ENCODE data around the gene MTUS2.
A peak's percentile ranks its signal among the peaks of the same experiment; 100 is the strongest.
"Not testable (repeated sequence)": the region's sequence is repeated elsewhere in the genome, so short reads cannot be mapped to it uniquely, and the experiment has no call there.

MTUS2 gene

GRCh38 chr13:29287237-29287636, 467.1 kb downstream of the MTUS2 start:
- no peak for FAIRE-seq
- DNase-seq (ENCODE audit: insufficient read length, low spot score) = no peak

DNA sequence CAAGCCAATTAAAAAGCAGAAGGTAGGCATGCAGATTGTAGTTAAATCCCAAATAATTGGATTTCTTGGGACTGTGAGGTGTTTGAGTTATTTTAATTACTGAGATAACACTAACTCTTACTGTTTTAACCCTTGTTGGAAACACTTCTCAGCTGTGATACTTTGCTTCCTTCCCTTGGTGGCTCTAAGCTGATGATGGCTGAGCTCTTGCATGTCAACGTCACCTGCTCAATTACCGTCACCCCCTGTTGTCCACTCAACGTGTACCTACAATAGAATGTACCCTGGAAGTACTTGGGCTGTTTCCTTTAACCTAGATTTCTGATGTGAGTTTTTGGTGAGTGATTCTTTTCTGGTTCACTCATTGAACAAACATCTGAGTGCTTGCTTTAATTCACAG, 471.9 kb downstream of the MTUS2 start:
- DNase-seq (ENCODE audit: insufficient read length, low spot score) = no peak
- no peak for FAIRE-seq

DNA sequence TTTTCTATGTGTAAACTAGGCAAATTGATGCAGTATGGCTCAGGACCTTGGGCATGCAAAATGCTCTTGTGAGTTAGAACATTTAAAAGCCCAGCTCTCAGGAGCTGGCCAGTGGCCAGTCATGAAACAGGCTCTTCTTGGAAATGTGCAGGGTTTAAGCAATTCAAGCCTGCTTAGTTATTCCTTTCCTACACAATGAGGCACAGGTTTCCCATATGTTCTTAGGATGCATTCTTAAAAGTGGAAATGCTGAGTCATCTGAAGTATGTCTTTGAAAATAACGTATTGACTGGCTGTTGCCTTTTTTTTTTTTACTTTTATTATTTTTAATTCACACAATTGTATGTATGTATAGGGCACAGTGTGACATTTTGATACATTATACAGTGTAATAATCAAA, 474.7 kb downstream of the MTUS2 start:
- FAIRE-seq (no peak), DNase-seq (ENCODE audit: insufficient read length, low spot score) (no peak)

DNA sequence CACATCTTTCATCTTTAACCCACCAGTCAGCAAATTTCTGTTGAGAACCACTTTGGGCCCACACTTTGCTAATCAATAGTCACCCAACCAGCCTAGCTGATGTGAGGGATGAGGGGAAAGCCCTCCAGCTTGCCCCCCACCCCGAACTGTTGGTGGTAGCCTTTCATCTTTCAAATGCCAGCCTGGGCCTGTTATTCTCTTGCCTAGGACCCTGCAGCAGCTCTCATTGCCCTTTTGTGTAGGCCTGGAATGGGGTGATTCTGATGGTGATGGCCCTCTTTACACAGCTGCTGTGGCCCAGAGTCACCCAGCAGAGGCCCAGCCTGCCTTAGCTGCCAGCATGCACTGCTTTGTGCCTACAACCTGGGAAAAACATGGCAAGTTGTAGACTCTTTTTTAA, 480.9 kb downstream of the MTUS2 start:
- no peak for FAIRE-seq
- no peak for DNase-seq (ENCODE audit: insufficient read length, low spot score)

- DNase-seq (ENCODE audit: insufficient read length, low spot score) (no peak), FAIRE-seq (no peak)
Measured at GRCh38 chr13:29304148-29304547, 484.0 kb downstream of the MTUS2 start.

DNA sequence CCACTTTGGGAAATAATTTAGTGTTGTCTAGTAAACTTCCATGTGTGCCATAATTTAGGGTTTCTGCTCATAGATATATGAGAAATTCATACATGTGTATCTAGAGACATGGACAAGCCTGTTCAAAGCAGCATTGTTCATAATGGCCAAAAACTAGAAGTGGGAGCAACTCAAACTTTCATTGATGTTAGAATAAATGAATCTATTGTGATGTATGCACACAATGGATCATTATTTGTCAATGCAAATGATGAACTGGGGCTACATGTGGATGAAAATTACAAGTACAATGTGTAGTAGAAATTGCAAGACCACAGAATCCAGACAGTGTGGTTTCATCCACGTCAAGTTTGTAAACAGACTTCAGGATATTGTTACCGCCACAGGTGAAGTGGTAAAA, 490.7 kb downstream of the MTUS2 start:
- FAIRE-seq = no peak
- no peak for DNase-seq (ENCODE audit: insufficient read length, low spot score)

DNA sequence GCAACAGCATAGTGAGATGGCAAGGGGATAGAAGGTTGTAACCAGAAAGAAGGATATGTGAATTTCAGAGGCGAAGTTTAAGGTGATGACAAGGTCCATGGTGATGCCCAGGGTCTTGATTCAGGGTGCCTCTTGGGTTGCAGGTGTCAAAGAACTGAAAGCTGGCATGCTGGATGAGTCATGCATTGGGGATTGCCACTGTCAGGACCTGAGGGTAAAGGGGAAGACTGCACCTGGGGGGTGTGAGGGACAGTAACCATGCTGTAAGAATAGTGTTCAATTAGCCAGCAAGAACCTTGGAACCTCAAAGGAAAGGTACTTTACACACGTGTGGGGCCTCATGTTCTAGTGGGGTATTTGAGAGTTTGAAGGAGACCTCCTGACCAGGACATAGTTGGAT, 495.7 kb downstream of the MTUS2 start:
- DNase-seq (ENCODE audit: insufficient read length, low spot score) = no peak
- FAIRE-seq = no peak

- DNase-seq (ENCODE audit: insufficient read length, low spot score) (no peak), FAIRE-seq (no peak)
Measured at GRCh38 chr13:29317828-29318227, 497.7 kb downstream of the MTUS2 start.

DNA sequence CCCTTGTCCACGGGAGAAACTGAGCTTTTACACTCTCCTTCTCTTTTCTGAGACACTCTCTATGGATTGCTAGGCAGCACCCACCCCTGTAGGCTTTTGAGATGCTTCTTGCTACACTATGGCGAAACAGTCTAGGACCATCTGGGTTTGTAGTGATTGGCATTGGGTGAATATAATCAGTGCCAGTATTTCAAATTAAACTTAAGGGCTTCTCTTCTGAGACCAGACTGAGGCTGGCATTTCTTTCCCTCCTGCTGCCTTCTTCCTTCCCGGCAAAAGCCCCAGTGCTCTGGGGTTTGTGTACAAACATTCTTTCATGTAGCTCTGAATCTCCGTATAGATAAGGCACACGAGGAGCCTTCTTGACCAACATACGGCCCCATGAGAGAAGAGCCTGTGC, 498.6 kb downstream of the MTUS2 start:
- no peak for FAIRE-seq
- DNase-seq (ENCODE audit: insufficient read length, low spot score) = no peak

- no peak for DNase-seq (ENCODE audit: insufficient read length, low spot score)
- no peak for FAIRE-seq
Measured at GRCh38 chr13:29319451-29319850, 499.3 kb downstream of the MTUS2 start.

GRCh38 chr13:29323954-29324353, 503.8 kb downstream of the MTUS2 start:
- no peak for FAIRE-seq
- DNase-seq (ENCODE audit: insufficient read length, low spot score) = no peak

DNA sequence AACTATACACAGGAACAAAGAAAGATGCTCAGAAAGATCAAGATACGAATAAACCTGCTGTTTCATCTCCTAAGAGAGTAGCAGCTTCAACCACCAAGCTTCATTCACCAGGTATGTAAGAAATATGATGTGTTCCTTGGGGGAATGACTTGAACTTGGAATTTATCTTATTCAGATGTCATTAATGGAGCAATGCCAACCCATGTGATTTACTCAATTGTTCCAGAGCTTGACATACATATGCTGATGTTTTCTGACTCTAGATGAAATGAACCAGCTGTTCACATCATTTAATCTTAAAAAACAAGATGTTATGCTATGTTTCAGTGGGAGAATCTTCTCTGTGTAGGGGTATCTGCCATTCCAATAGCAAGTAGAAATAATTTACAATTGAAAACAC, 504.5 kb downstream of the MTUS2 start:
- no peak for FAIRE-seq
- DNase-seq (ENCODE audit: insufficient read length, low spot score) = no peak

GRCh38 chr13:29328501-29328900, 508.4 kb downstream of the MTUS2 start:
- FAIRE-seq = no peak
- no peak for DNase-seq (ENCODE audit: insufficient read length, low spot score)

GRCh38 chr13:29336356-29336755, 516.2 kb downstream of the MTUS2 start:
- DNase-seq (ENCODE audit: insufficient read length, low spot score) (no peak), FAIRE-seq (no peak)

- FAIRE-seq = no peak
- no peak for DNase-seq (ENCODE audit: insufficient read length, low spot score)
Measured at GRCh38 chr13:29339386-29340272, 519.5 kb downstream of the MTUS2 start.

- DNase-seq (ENCODE audit: insufficient read length, low spot score); FAIRE-seq: not testable (repeated sequence)
Measured at GRCh38 chr13:29345860-29346582, 525.9 kb downstream of the MTUS2 start.

DNA sequence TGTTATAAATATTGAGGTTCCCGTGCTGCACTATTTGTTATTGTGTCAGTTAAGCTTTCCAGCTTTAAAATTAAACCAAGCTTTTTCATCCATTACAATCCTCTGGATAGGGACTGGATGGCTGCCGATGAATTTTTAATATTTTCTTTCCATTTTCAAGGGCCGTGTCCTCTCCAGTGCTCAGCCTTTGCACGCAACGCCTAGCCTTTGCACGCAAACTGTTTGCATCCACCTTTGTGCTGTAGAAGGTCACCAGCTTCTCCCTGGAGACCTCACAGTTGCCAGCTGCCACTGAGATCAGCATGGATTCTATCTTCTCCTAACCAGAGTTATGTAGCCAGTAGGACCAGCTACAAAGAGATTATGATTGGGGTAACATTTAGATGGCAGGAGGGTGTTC, 534.9 kb downstream of the MTUS2 start:
- FAIRE-seq (no peak), DNase-seq (ENCODE audit: insufficient read length, low spot score) (no peak)

- FAIRE-seq (no peak), DNase-seq (ENCODE audit: insufficient read length, low spot score) (no peak)
Measured at GRCh38 chr13:29359181-29359580, 539.0 kb downstream of the MTUS2 start.

DNA sequence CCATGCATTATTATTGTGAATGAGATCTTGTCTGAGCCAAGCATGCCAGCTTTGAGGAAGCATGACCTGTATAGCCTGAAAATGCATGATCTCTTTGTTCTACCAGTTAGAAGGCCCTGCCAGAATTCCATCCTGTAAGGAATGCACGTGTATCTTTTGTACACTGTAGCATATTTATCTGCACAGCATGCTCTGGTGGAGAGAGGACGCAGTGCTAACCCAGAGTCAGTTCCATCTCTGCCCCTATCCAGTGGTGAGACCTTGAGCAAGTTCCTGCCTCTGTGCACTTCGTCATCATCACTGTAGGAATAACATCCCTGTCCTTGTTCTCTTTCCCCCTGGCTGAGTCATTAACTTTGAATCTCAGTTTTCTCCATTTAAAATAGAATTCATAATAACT, 541.6 kb downstream of the MTUS2 start:
- FAIRE-seq (no peak), DNase-seq (ENCODE audit: insufficient read length, low spot score) (no peak)

- FAIRE-seq (no peak), DNase-seq (ENCODE audit: insufficient read length, low spot score) (peak; percentile 68)
Measured at GRCh38 chr13:29362849-29363604, 542.9 kb downstream of the MTUS2 start.

DNA sequence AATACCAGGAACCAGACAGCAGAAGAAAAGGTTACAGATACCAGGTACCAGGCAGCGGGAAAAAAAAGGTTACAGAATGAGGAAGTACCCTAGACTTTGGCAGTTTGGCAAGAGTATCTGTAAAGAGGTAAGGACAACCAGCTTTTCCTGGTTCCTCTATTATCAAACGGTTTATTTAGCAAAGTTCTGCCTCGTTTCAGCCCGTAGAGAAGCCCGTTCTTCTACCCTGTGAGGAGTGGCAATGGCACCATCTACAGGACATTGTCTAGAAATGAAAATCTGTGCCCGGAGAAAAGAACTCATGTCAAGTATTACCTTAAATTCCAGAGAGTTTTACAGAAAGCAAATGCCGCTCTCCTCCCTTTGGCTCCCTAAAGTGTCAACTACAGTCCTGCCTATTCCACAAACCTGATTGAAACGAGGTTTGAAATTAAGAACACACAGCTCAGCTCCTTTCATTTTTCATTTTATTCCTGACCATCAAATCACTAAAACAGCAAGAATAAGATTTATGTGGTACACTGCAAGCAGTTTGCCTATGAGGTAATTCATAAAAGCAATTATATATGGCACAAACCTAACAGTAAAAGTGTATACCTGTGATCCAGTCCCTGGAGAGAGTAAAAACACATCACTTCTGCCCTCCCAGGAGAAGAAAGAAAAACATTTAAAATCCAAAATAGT, 549.1 kb downstream of the MTUS2 start:
- peak; percentile 17 for DNase-seq (ENCODE audit: insufficient read length, low spot score)
- FAIRE-seq = no peak
